Gastrocnemius medialis (tissue), 4 donors: ENCODE data around the gene KRTAP10-6. TPM values are rescaled to one million over a fixed set of nuclear protein-coding genes. Genes with fewer than 3 reads are reported as not detected.

Experiments used
- ATAC-seq, 2 donors: fragments of 150-250 bp; one replicate each; pipeline ENCODE4 v1.9.1; 2016
- DNase-seq, 2 donors: peaks; one replicate each; pipeline ENCODE4 v3.0.0-alpha.2; 2019
- H3K27ac ChIP-seq, 4 donors: fragments of 200-600 bp; sonication (generic); 1 replicate in 1 of 4; 2 replicates in 3 of 4; pipeline ENCODE4 v1.5.1; 2016 to 2018; ENCODE audit warnings: mild to moderate bottlenecking in 2 of 4, moderate library complexity in 1 of 4
- H3K27me3 ChIP-seq, 3 donors: fragments of 200-600 bp; sonication (generic) in 2 of 3; 1 replicate in 1 of 3; 2 replicates in 2 of 3; pipeline versions ENCODE4 v1.5.1 to v1.6.0; 2016 to 2019; ENCODE audit warnings: mild to moderate bottlenecking in 1 of 3, moderate library complexity in 1 of 3
- H3K36me3 ChIP-seq, 2 donors: fragments of 200-600 bp; sonication (generic) in 1 of 2; one replicate each; pipeline ENCODE4 v1.5.1; 2017 to 2018
- H3K4me1 ChIP-seq, 2 donors: fragments of 200-600 bp; sonication (generic) in 1 of 2; one replicate each; pipeline ENCODE4 v1.5.1; 2016 to 2017; ENCODE audit warnings: mild to moderate bottlenecking in 2 of 2
- H3K4me3 ChIP-seq, 4 donors: fragments of 200-600 bp; sonication (generic) in 3 of 4; 1 replicate in 1 of 4; 2 replicates in 3 of 4; pipeline ENCODE4 v1.5.1; 2016 to 2019; ENCODE audit warnings: mild to moderate bottlenecking in 2 of 4
- H3K9me3 ChIP-seq, 3 donors: fragments of 200-600 bp; sonication (generic) in 2 of 3; 1 replicate in 1 of 3; 2 replicates in 2 of 3; pipeline ENCODE4 v1.5.1; 2016 to 2019
- CTCF ChIP-seq, 5 experiments: fragments of 450-650 bp in 3 of 5; fragments of 200-600 bp in 2 of 5; sonication (generic) in 2 of 5; IDR thresholded peaks in 4 of 5; conservative IDR thresholded peaks in 1 of 5; 1 replicate in 4 of 5; 2 replicates in 1 of 5; pipeline ENCODE4 v1.5.1; 2016 to 2019; ENCODE audit warnings: antibody characterized with exemption in 5 of 5, mild to moderate bottlenecking in 3 of 5, moderate library complexity in 3 of 5
- POLR2A ChIP-seq, 2 donors: fragments of 450-650 bp; IDR thresholded peaks; one replicate each; pipeline ENCODE4 v1.6.1; 2017; ENCODE audit warnings: antibody characterized with exemption in 2 of 2, mild to moderate bottlenecking in 2 of 2, moderate library complexity in 2 of 2
- in situ Hi-C, 4 donors: fragments of 200-750 bp; cut with MboI; loops; one replicate each; pipeline versions ENCODE4 v1.15.0 to v1.8.0; 2017; ENCODE audit warnings: low sequenced_read_pairs in 4 of 4
- intact Hi-C: fragments of 100-400 bp; cut with DNase I; formaldehyde crosslinking; loops from one replicate; pipeline ENCODE4 v1.15.1; 2023; ENCODE audit warnings: low total_unique reads
- total RNA-seq, 4 donors: library from RNA; depleted of rRNA; stranded (reverse); fragments of >200 nt; gene quantifications; one replicate each; pipeline versions ENCODE4 v1.1.0 to v1.2.3, GENCODE V29; 2016

The KRTAP10-6 gene
- total RNA-seq, 4 donors from 2014 or later, result not detected

GRCh38 chr21:44571296-44571695 is 21.0 kb downstream of the KRTAP10-6 start:
- TF ChIP-seq POLR2A (IDR thresholded peaks at IDR 0.05) (no peak), CTCF (IDR thresholded peaks at IDR 0.05 in 4 of 5, conservative IDR thresholded peaks at IDR 0.05 in 1 of 5) (no peak)
- Histone ChIP-seq H3K4me1 (no peaks in the 10 kb centered on the region), H3K4me3 (no peak overlapping the region), H3K36me3 (no peaks in the 10 kb centered on the region), H3K27me3 (peaks cover 0 to 26% (median 2%) of the 10 kb centered on the region in 3 donors), H3K9me3 (no peaks in the 10 kb centered on the region), H3K27ac (no peak overlapping the region)
- intact Hi-C loops, result no loop called here
- in situ Hi-C loops, result no loop called here
- ATAC-seq (no peak), DNase-seq (no peak)

GRCh38 chr21:44569861-44570517 is 22.3 kb downstream of the KRTAP10-6 start:
- in situ Hi-C loops (no loop called here), intact Hi-C loops (no loop called here)
- DNase-seq, result no peak

GRCh38 chr21:44568667-44569556 is 23.4 kb downstream of the KRTAP10-6 start:
- Histone ChIP-seq H3K27me3 (peaks cover 0 to 19% (median 2%) of the 10 kb centered on the region in 3 donors), H3K36me3 (no peaks in the 10 kb centered on the region), H3K27ac (no peak overlapping the region), H3K4me1 (no peaks in the 10 kb centered on the region), H3K4me3 (no peak overlapping the region), H3K9me3 (peaks cover 0 to 7% (median 0%) of the 10 kb centered on the region in 3 donors)
- intact Hi-C loops, result no loop called here
- no peak for ATAC-seq
- DNase-seq, result no peak
- no peak for TF ChIP-seq POLR2A (IDR thresholded peaks at IDR 0.05)
- TF ChIP-seq CTCF (IDR thresholded peaks at IDR 0.05 in 4 of 5, conservative IDR thresholded peaks at IDR 0.05 in 1 of 5), result no peak
- in situ Hi-C loops, result no loop called here

More at GRCh38 chr21:44569861-44570517, 22.3 kb downstream of the KRTAP10-6 start:
- Histone ChIP-seq H3K27me3 (peaks cover 0 to 23% (median 2%) of the 10 kb centered on the region in 3 donors), H3K27ac (no peak overlapping the region), H3K36me3 (no peaks in the 10 kb centered on the region), H3K4me3 (no peak overlapping the region), H3K9me3 (no peaks in the 10 kb centered on the region), H3K4me1 (no peaks in the 10 kb centered on the region)
- TF ChIP-seq CTCF (IDR thresholded peaks at IDR 0.05 in 4 of 5, conservative IDR thresholded peaks at IDR 0.05 in 1 of 5) (no peak), POLR2A (IDR thresholded peaks at IDR 0.05) (no peak)
- no peak for ATAC-seq

- ATAC-seq, result no peak
Observed at GRCh38 chr21:44568261-44568660, 24.0 kb downstream of the KRTAP10-6 start.

More at GRCh38 chr21:44568261-44568660, 24.0 kb downstream of the KRTAP10-6 start:
- Histone ChIP-seq H3K4me3 (no peak overlapping the region), H3K27ac (no peak overlapping the region), H3K9me3 (peaks cover 0 to 7% (median 0%) of the 10 kb centered on the region in 3 donors), H3K4me1 (no peaks in the 10 kb centered on the region), H3K36me3 (no peaks in the 10 kb centered on the region), H3K27me3 (peaks cover 0 to 19% (median 1%) of the 10 kb centered on the region in 3 donors)
- in situ Hi-C loops, result no loop called here
- TF ChIP-seq POLR2A (IDR thresholded peaks at IDR 0.05) (no peak), CTCF (IDR thresholded peaks at IDR 0.05 in 4 of 5, conservative IDR thresholded peaks at IDR 0.05 in 1 of 5) (no peak)
- intact Hi-C loops, result no loop called here
- no peak for DNase-seq
